GM19351 (cell line): ENCODE measurements around the gene TMTC2.

Source experiments
- ATAC-seq: cut with Tn5 transposase; IDR thresholded peaks from one replicate; pipeline ENCODE4 v1.9.1; 2021; ENCODE audit warnings: mild to moderate bottlenecking, moderate library complexity; ENCODE audit not compliant: unreplicated experiment

The TMTC2 gene

GRCh38 chr12:82874945-82875344, 188.2 kb downstream of the TMTC2 start:
- no peak for ATAC-seq

- no peak for ATAC-seq
These were observed 189.4 kb downstream of the TMTC2 start for GRCh38 chr12:82876075-82876474.

- ATAC-seq, result no peak
These were observed 191.3 kb downstream of the TMTC2 start for GRCh38 chr12:82877963-82878362.

GRCh38 chr12:82880442-82880901, 193.8 kb downstream of the TMTC2 start:
- no peak for ATAC-seq

- ATAC-seq, result no peak
These were observed 197.0 kb downstream of the TMTC2 start for GRCh38 chr12:82883394-82884355.

- no peak for ATAC-seq
These were observed 200.1 kb downstream of the TMTC2 start for GRCh38 chr12:82886671-82887340.

GRCh38 chr12:82893896-82894295, 207.2 kb downstream of the TMTC2 start:
- no peak for ATAC-seq

GRCh38 chr12:82896277-82896676, 209.6 kb downstream of the TMTC2 start:
- no peak for ATAC-seq

- no peak for ATAC-seq
These were observed 210.3 kb downstream of the TMTC2 start for GRCh38 chr12:82896979-82897378.

GRCh38 chr12:82898441-82898840, 211.7 kb downstream of the TMTC2 start:
- no peak for ATAC-seq

GRCh38 chr12:82904219-82904790, 217.6 kb downstream of the TMTC2 start:
- no peak for ATAC-seq

- no peak for ATAC-seq
These were observed 223.7 kb downstream of the TMTC2 start for GRCh38 chr12:82910246-82910893.

GRCh38 chr12:82912406-82912805, 225.7 kb downstream of the TMTC2 start:
- ATAC-seq, result no peak

- ATAC-seq, result no peak
These were observed 232.8 kb downstream of the TMTC2 start for GRCh38 chr12:82919388-82920054.

- ATAC-seq, result no peak
These were observed 237.2 kb downstream of the TMTC2 start for GRCh38 chr12:82923935-82924334.

GRCh38 chr12:82926630-82927029, 239.9 kb downstream of the TMTC2 start:
- no peak for ATAC-seq

GRCh38 chr12:82930301-82930700, 243.6 kb downstream of the TMTC2 start:
- no peak for ATAC-seq

- ATAC-seq, result no peak
These were observed 244.8 kb downstream of the TMTC2 start for GRCh38 chr12:82931349-82932116.

GRCh38 chr12:82937151-82937550, 250.4 kb downstream of the TMTC2 start:
- ATAC-seq, result no peak

- ATAC-seq, result no peak
These were observed 255.8 kb downstream of the TMTC2 start for GRCh38 chr12:82942521-82942920.
